ENCODE data around the gene QSOX2. TPM values are rescaled to one million over a fixed set of nuclear protein-coding genes. Genes with fewer than 3 reads are reported as not detected.

QSOX2 gene
- total RNA-seq, 6 donors from 2014 or later: 6.9 to 14.8 (median 10.1) TPM

DNA sequence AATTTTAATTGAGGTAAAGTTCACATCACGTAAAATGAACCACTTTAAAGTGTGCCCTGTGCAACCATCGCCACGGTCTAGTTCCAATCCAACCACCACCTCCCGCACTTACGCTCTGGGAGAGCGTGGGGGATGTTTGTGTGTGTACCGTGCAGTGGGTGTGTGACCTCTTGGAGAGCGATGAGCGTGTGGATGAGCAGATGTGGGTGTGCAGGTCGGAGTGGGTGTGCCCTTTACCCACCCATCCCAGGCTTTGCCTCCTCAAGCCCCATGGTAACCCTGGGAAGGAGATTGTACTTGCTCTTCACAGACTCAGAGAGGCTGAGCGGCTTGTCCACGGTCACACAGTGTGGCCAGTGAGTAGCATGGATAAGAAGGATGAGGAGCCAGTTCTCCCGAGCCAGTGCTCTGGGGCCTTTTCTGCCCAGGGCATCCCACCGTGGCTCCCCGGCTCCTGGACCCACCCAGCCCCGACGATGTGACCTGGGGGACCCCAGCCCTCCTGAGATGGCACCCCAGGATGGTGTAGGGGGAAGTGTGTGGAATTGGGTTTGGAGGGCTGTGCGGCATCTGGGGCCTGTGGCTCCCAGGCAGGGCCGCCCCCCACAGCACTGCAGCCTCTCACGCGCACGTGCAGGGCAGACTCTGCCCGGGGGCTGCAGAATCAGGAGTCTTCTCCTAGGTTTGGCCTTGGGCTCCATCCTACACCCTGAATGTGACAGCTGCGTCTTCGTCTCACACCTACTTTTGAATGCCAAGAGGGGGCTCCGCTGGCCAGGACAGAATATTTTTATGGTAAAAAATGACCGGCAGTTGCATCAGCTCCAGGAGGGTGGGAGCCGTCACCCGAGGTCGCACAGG is 54.3 kb downstream of the QSOX2 start:
- H3K4me1 ChIP-seq: peaks cover 0 to 21% (median 0%) of the 10 kb centered on the region in 4 donors
- no peak overlapping the region for H3K4me3 ChIP-seq
- TF ChIP-seq EP300 (IDR thresholded peaks at IDR 0.05) (no peak), POLR2AphosphoS5 (IDR thresholded peaks at IDR 0.05) (no peak), POLR2A (IDR thresholded peaks at IDR 0.05) (no peak)
- TF ChIP-seq, protein P1, sequence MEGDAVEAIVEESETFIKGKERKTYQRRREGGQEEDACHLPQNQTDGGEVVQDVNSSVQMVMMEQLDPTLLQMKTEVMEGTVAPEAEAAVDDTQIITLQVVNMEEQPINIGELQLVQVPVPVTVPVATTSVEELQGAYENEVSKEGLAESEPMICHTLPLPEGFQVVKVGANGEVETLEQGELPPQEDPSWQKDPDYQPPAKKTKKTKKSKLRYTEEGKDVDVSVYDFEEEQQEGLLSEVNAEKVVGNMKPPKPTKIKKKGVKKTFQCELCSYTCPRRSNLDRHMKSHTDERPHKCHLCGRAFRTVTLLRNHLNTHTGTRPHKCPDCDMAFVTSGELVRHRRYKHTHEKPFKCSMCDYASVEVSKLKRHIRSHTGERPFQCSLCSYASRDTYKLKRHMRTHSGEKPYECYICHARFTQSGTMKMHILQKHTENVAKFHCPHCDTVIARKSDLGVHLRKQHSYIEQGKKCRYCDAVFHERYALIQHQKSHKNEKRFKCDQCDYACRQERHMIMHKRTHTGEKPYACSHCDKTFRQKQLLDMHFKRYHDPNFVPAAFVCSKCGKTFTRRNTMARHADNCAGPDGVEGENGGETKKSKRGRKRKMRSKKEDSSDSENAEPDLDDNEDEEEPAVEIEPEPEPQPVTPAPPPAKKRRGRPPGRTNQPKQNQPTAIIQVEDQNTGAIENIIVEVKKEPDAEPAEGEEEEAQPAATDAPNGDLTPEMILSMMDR (IDR thresholded peaks at IDR 0.05): no peak
- WGBS, 2 donors: 40 to 44% methylated on average over 17 to 30 of the region's 30 CpGs
- H3K27me3 ChIP-seq: peaks cover 0 to 58% (median 27%) of the 10 kb centered on the region in 4 donors
- no peaks in the 10 kb centered on the region for H3K9me3 ChIP-seq
- H3K36me3 ChIP-seq: no peaks in the 10 kb centered on the region
- DNase-seq: peak in 1 of 2 donors; percentile 58
- no peak for ATAC-seq (ENCODE audit: low FRiP score in 2 of 2)
- no peak overlapping the region for H3K27ac ChIP-seq

DNA sequence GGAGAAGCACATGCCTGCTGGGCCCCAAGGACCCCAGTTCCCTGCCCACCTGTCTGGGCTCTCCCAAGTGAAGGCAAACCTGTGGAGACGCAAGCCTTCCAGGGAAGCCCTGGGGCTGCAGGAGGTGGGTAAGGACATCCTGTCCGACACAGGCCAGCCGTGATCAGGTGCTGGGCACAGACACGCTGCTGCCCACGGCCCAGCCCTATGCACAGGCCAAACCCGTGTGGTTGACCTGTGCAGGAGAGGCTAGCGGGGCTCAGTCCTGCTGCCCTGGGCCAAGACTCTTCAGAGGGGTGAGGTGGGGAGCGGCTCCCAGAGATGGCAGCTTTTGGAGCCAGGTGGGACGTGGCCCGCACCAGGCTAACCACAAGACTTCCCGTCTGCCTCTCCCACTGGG is 55.0 kb downstream of the QSOX2 start:
- peaks cover 0 to 54% (median 26%) of the 10 kb centered on the region in 4 donors for H3K27me3 ChIP-seq

DNA sequence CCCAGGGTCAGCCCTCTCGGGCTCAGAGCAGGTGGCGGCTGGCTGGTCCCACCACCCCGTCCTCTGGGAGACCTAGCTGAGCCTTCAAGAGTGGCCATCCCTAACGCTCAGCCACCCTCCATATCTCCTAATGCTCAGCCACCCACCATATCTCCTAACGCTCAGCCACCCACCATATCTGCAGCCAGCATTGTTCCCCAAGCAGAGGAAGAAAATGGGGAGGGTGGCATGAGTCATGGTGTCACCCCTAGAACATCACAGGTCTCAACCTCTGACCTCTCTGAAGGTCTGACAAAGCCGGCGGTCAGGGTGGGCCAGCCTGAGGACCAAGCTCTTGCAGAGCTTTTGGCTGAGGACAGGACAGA is 55.4 kb downstream of the QSOX2 start:
- ATAC-seq (ENCODE audit: low FRiP score in 2 of 2) (no peak), DNase-seq (no peak)
- Histone ChIP-seq H3K36me3 (no peaks in the 10 kb centered on the region), H3K4me1 (peaks cover 0 to 21% (median 0%) of the 10 kb centered on the region in 4 donors), H3K9me3 (no peaks in the 10 kb centered on the region), H3K27me3 (peaks cover 0 to 54% (median 28%) of the 10 kb centered on the region in 4 donors), H3K4me3 (no peak overlapping the region), H3K27ac (no peak overlapping the region)
- 51 to 65% methylated on average over 3 to 6 of the region's 7 CpGs for WGBS, 2 donors
- TF ChIP-seq EP300 (IDR thresholded peaks at IDR 0.05) (no peak), POLR2A (IDR thresholded peaks at IDR 0.05) (no peak), POLR2AphosphoS5 (IDR thresholded peaks at IDR 0.05) (no peak)
- TF ChIP-seq, protein P1 (IDR thresholded peaks at IDR 0.05): no peak

More for the DNA sequence above, 55.0 kb downstream of the QSOX2 start:
- no peak overlapping the region for H3K4me3 ChIP-seq
- H3K27ac ChIP-seq: no peak overlapping the region
- peak in 1 of 2 donors; percentile 53 for DNase-seq
- ATAC-seq (ENCODE audit: low FRiP score in 2 of 2): no peak
- H3K9me3 ChIP-seq: no peaks in the 10 kb centered on the region
- 31 to 63% methylated on average over 7 to 11 of the region's 11 CpGs for WGBS, 2 donors
- TF ChIP-seq POLR2A (IDR thresholded peaks at IDR 0.05) (no peak), EP300 (IDR thresholded peaks at IDR 0.05) (no peak), POLR2AphosphoS5 (IDR thresholded peaks at IDR 0.05) (no peak)
- TF ChIP-seq, protein P1 (IDR thresholded peaks at IDR 0.05): no peak
- no peaks in the 10 kb centered on the region for H3K36me3 ChIP-seq
- H3K4me1 ChIP-seq: peaks cover 0 to 21% (median 0%) of the 10 kb centered on the region in 4 donors

DNA sequence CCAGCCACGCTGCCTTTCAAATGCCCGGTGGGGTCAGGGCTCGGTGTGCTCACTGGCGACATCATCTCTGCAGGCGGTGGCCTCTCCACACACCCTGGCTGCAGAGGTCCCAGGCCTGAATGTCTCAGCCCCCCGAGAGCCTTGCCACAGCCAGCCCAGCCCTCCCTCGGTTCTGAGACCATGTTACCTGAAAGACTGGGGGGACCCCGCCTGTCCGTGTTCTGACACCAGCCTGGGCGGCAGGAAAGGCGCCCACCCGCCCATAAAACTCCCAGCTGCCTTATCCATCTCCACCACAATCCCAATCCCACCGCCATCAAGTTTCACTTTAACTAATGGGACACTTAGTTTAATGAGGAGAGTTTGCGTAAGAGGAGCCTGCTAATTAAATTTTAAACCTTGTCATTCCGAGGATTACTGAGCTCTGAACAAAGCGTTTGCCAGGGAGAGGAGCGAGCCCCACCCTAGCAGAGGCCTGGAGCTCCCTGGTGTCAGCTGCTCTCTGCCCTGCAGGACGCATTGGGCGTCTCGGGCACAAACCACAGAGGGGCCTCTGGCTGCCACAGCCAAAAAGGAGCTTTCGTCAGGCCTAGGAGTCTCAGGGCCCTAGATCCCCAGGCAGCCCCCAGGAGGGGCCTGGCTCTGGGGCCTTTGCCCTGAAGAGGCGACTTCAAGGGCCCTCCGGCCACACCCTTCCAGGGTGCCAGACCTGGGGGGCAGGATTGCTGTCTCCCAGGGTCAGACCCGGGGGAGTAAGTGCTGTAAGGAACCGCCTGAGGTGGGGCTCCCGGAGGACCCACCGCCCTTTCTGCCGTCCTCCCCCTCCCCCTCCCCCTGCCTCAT is 56.0 kb downstream of the QSOX2 start:
- DNase-seq: peak in 1 of 2 donors; percentile 58
- ATAC-seq (ENCODE audit: low FRiP score in 2 of 2): no peak
- Histone ChIP-seq H3K27ac (no peak overlapping the region), H3K27me3 (peaks cover 0 to 51% (median 27%) of the 10 kb centered on the region in 4 donors), H3K9me3 (no peaks in the 10 kb centered on the region), H3K36me3 (no peaks in the 10 kb centered on the region), H3K4me3 (no peak overlapping the region), H3K4me1 (peaks cover 0 to 21% (median 0%) of the 10 kb centered on the region in 4 donors)
- TF ChIP-seq EP300 (IDR thresholded peaks at IDR 0.05): no peak
- TF ChIP-seq POLR2AphosphoS5 (IDR thresholded peaks at IDR 0.05): no peak
- TF ChIP-seq, protein P1 (IDR thresholded peaks at IDR 0.05): no peak
- no peak for TF ChIP-seq POLR2A (IDR thresholded peaks at IDR 0.05)
- WGBS, 2 donors: 48 to 57% methylated on average over 12 to 23 of the region's 28 CpGs

Measured in upper lobe of left lung (tissue), 6 donors.